ENCODE measurements around the gene MINK1. TPM values are rescaled to one million over a fixed set of nuclear protein-coding genes. Genes with fewer than 3 reads are reported as not detected.

Gene MINK1
- total and polyA plus RNA-seq, 8 donors: 39.6 to 79.3 (median 46.3) TPM

GRCh38 chr17:4945176-4945943 is 112.2 kb downstream of the MINK1 start:
- Histone ChIP-seq H3K27ac (peak overlapping the region in 3 of 4 donors; percentile 3 to 17 (median 15)), H3K4me1 (peaks cover 5 to 34% (median 14%) of the 10 kb centered on the region in 3 donors), H3K27me3 (no peaks in the 10 kb centered on the region), H3K4me3 (peak overlapping the region in 1 of 4 donors; percentile 98), H3K36me3 (peaks cover 0 to 23% (median 0%) of the 10 kb centered on the region in 3 donors), H3K9me3 (no peaks in the 10 kb centered on the region)
- ATAC-seq (peak in 3 of 4 donors; percentile 7 to 24 (median 15)), FAIRE-seq (no peak), DNase-seq (peak; percentile 63 to 81 (median 70))
- WGBS, 2 donors: 53 to 65% methylated on average over 7 of the region's 7 CpGs
- intact Hi-C loops (cut with DNase I): no loop called here
- TF ChIP-seq, protein P1, sequence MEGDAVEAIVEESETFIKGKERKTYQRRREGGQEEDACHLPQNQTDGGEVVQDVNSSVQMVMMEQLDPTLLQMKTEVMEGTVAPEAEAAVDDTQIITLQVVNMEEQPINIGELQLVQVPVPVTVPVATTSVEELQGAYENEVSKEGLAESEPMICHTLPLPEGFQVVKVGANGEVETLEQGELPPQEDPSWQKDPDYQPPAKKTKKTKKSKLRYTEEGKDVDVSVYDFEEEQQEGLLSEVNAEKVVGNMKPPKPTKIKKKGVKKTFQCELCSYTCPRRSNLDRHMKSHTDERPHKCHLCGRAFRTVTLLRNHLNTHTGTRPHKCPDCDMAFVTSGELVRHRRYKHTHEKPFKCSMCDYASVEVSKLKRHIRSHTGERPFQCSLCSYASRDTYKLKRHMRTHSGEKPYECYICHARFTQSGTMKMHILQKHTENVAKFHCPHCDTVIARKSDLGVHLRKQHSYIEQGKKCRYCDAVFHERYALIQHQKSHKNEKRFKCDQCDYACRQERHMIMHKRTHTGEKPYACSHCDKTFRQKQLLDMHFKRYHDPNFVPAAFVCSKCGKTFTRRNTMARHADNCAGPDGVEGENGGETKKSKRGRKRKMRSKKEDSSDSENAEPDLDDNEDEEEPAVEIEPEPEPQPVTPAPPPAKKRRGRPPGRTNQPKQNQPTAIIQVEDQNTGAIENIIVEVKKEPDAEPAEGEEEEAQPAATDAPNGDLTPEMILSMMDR (IDR thresholded peaks at IDR 0.05): no peak

DNA sequence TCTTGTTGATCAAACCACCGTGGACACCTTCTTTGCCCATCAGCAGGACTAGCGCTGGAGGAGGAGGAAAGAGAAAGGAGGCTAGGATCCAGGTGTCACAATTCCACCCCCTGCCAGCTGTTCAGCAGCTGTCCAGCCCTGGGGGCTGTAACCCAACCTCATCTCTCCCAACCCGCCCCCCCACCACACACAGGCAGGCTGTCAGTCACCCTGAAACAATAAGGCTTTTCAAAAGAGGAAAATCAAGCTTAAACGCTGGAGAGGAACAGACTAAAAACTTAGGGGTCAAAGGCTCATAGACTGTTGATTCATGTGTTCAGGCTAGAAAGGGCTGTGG is 112.8 kb downstream of the MINK1 start:
- intact Hi-C loops (cut with DNase I): no loop called here
- Histone ChIP-seq H3K27me3 (no peaks in the 10 kb centered on the region), H3K4me3 (peak overlapping the region in 2 of 4 donors; percentile 98 to 100), H3K9me3 (no peaks in the 10 kb centered on the region), H3K36me3 (peaks cover 0 to 23% (median 0%) of the 10 kb centered on the region in 3 donors), H3K4me1 (peaks cover 5 to 36% (median 14%) of the 10 kb centered on the region in 3 donors), H3K27ac (no peak overlapping the region)
- 27 to 39% methylated on average over 4 of the region's 4 CpGs for WGBS, 2 donors
- ATAC-seq (no peak), FAIRE-seq (no peak), DNase-seq (no peak)
- TF ChIP-seq, protein P1 (IDR thresholded peaks at IDR 0.05): no peak

DNA sequence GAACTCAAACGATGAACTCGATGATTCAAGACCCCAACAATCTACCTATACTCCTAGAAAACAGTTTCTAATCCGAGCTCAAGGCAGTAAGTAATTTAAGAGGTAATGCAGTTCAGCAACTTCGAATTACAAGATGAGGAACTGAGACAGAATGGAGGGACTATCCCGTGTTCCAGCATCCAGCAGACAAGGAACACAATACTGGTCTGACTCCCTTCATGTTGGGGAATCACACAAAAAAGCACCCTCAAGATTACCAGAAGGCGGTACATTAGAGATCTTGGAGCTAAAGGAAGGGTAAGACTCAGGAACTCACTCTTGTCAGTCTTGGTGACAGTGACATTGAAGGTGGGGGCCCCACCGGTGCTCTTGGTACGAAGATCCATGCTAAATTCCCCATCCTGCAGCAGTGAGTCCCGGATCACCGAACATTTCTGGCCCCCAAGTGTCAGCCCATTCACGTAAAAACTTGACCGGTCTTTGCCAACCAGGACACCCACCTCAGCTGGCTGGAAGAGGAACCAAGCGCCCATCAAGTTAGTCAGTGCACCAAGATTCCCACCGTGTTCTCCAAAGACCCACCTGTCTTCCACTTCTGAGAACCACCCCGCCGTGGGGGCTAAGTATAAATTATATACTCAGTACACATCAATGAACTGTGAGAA is 113.3 kb downstream of the MINK1 start:
- H3K4me3 ChIP-seq: peak overlapping the region in 3 of 4 donors; percentile 96 to 100 (median 98)
- H3K9me3 ChIP-seq: no peaks in the 10 kb centered on the region
- intact Hi-C loops (cut with DNase I): no loop called here
- H3K27me3 ChIP-seq: no peaks in the 10 kb centered on the region
- 28 to 38% methylated on average over 16 of the region's 16 CpGs for WGBS, 2 donors
- peak in 1 of 6 donors; percentile 20 for DNase-seq
- FAIRE-seq: no peak
- no peak overlapping the region for H3K27ac ChIP-seq
- TF ChIP-seq, protein P1 (IDR thresholded peaks at IDR 0.05): no peak
- H3K4me1 ChIP-seq: peaks cover under 1 to 31% (median 10%) of the 10 kb centered on the region in 3 donors
- no peak for ATAC-seq
- H3K36me3 ChIP-seq: peaks cover 0 to 23% (median 0%) of the 10 kb centered on the region in 3 donors

DNA sequence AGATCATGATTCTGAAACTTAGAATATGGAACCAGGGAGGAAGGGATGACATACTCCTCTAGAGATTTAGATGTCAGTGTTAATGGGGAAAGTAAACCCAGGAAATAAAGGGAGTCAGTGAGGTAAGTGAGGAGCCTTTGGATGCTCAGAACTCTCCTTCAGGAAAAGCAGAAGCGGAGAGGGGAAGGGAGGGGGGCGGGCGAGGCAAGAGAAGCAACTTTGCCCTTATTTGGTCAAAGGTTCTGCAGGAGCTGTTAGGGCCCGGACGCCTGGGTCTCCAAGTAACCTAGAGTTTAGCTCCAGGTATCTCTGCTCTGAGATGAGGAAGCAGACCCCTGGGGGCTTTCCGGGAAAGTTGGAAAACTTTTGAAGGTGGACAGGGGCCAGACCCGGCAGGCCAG is 113.9 kb downstream of the MINK1 start:
- Histone ChIP-seq H3K36me3 (peaks cover 0 to 23% (median 0%) of the 10 kb centered on the region in 3 donors), H3K27ac (peak overlapping the region; percentile 81 to 99 (median 94)), H3K27me3 (no peaks in the 10 kb centered on the region), H3K4me3 (peak overlapping the region; percentile 94 to 100 (median 97)), H3K9me3 (no peaks in the 10 kb centered on the region), H3K4me1 (peaks cover 0 to 25% (median 6%) of the 10 kb centered on the region in 3 donors)
- ATAC-seq (no peak), FAIRE-seq (no peak), DNase-seq (no peak)
- TF ChIP-seq, protein P1 (IDR thresholded peaks at IDR 0.05): no peak
- intact Hi-C loops (cut with DNase I): no loop called here
- WGBS, 2 donors: 4 to 7% methylated on average over 7 of the region's 7 CpGs

Other genes with a start within 250 kb of the MINK1 start
- gene SMTNL2, start 248.8 kb upstream of the MINK1 start, total RNA-seq: under 1 TPM in 4 of 6 donors, not detected in 2; 0.09 to 0.59 (median 0.18) TPM
- under 1 TPM; 0.27 to 0.42 TPM for gene SMTNL2, start 248.8 kb upstream of the MINK1 start, polyA plus RNA-seq
- not detected for gene ALOX15, start 191.7 kb upstream of the MINK1 start, total RNA-seq
- 1 to 10 TPM in 1 of 2 donors, not detected in 1; 1.1 TPM for gene ALOX15, start 191.7 kb upstream of the MINK1 start, polyA plus RNA-seq
- 10 to 100 TPM; 15.9 to 31.2 (median 21.5) TPM for gene PELP1, start 129.2 kb upstream of the MINK1 start, total RNA-seq
- gene PELP1, start 129.2 kb upstream of the MINK1 start, polyA plus RNA-seq: 10 to 100 TPM; 34.6 to 38.0 TPM
- gene ARRB2, start 122.7 kb upstream of the MINK1 start, total RNA-seq: 10 to 100 TPM; 11.2 to 49.6 (median 15.1) TPM
- gene ARRB2, start 122.7 kb upstream of the MINK1 start, polyA plus RNA-seq: 10 to 100 TPM; 21.3 to 22.2 TPM
- gene MED11, start 101.9 kb upstream of the MINK1 start, total RNA-seq: 10 to 100 TPM in 4 of 6 donors, 1 to 10 TPM in 2; 8.6 to 11.6 (median 10.7) TPM
- gene MED11, start 101.9 kb upstream of the MINK1 start, polyA plus RNA-seq: 10 to 100 TPM; 26.0 to 31.1 TPM
- gene ZMYND15, start 93.5 kb upstream of the MINK1 start, total RNA-seq: 1 to 10 TPM in 2 of 6 donors, under 1 TPM in 4; 0.39 to 3.2 (median 0.69) TPM
- 1 to 10 TPM; 1.6 to 3.0 TPM for gene ZMYND15, start 93.5 kb upstream of the MINK1 start, polyA plus RNA-seq
- gene CXCL16, start 93.4 kb upstream of the MINK1 start, total RNA-seq: 10 to 100 TPM in 3 of 6 donors, 1 to 10 TPM in 3; 7.6 to 55.6 (median 10.0) TPM
- gene CXCL16, start 93.4 kb upstream of the MINK1 start, polyA plus RNA-seq: 10 to 100 TPM in 1 of 2 donors, 1 to 10 TPM in 1; 7.9 to 12.9 TPM
- gene TM4SF5, start 61.5 kb upstream of the MINK1 start, total RNA-seq: 1 to 10 TPM in 1 of 6 donors, under 1 TPM in 3, not detected in 2; 0.31 to 1.2 (median 0.61) TPM
- gene TM4SF5, start 61.5 kb upstream of the MINK1 start, polyA plus RNA-seq: under 1 TPM; 0.46 to 0.77 TPM
- gene VMO1, start 47.0 kb upstream of the MINK1 start, total RNA-seq: 1 to 10 TPM in 3 of 6 donors, under 1 TPM in 2, not detected in 1; 0.28 to 2.2 (median 1.2) TPM
- 1 to 10 TPM in 1 of 2 donors, under 1 TPM in 1; 0.87 to 1.6 TPM for gene VMO1, start 47.0 kb upstream of the MINK1 start, polyA plus RNA-seq
- under 1 TPM in 1 of 6 donors, not detected in 5; 0.39 TPM for gene GLTPD2, start 44.4 kb upstream of the MINK1 start, total RNA-seq
- gene GLTPD2, start 44.4 kb upstream of the MINK1 start, polyA plus RNA-seq: under 1 TPM in 1 of 2 donors, not detected in 1; 0.23 TPM
- 10 to 100 TPM; 31.3 to 55.4 (median 46.1) TPM for gene PSMB6, start 37.2 kb upstream of the MINK1 start, total RNA-seq
- gene PSMB6, start 37.2 kb upstream of the MINK1 start, polyA plus RNA-seq: 100 to 1,000 TPM in 1 of 2 donors, 10 to 100 TPM in 1; 53.1 to 103 TPM
- 10 to 100 TPM; 11.7 to 26.1 (median 17.9) TPM for gene PLD2, start 26.2 kb upstream of the MINK1 start, total RNA-seq
- gene PLD2, start 26.2 kb upstream of the MINK1 start, polyA plus RNA-seq: 10 to 100 TPM; 24.5 to 25.8 TPM
- 1 to 10 TPM; 2.8 to 6.9 (median 3.1) TPM for gene C17orf107, start 66.2 kb downstream of the MINK1 start, total RNA-seq
- gene C17orf107, start 66.2 kb downstream of the MINK1 start, polyA plus RNA-seq: 1 to 10 TPM; 1.9 to 2.7 TPM
- gene CHRNE, start 69.8 kb downstream of the MINK1 start, total RNA-seq: 1 to 10 TPM in 5 of 6 donors, under 1 TPM in 1; 0.76 to 2.0 (median 1.5) TPM
- gene CHRNE, start 69.8 kb downstream of the MINK1 start, polyA plus RNA-seq: 1 to 10 TPM in 1 of 2 donors, under 1 TPM in 1; 0.77 to 1.1 TPM
- under 1 TPM in 3 of 6 donors, not detected in 3; 0.06 to 0.37 (median 0.15) TPM for gene GP1BA, start 98.9 kb downstream of the MINK1 start, total RNA-seq
- under 1 TPM in 1 of 2 donors, not detected in 1; 0.11 TPM for gene GP1BA, start 98.9 kb downstream of the MINK1 start, polyA plus RNA-seq
- 10 to 100 TPM; 10.9 to 23.3 (median 21.4) TPM for gene SLC25A11, start 106.7 kb downstream of the MINK1 start, total RNA-seq
- gene SLC25A11, start 106.7 kb downstream of the MINK1 start, polyA plus RNA-seq: 10 to 100 TPM; 20.6 to 25.5 TPM
- 10 to 100 TPM; 40.8 to 64.5 (median 46.7) TPM for gene RNF167, start 106.9 kb downstream of the MINK1 start, total RNA-seq
- gene RNF167, start 106.9 kb downstream of the MINK1 start, polyA plus RNA-seq: 100 to 1,000 TPM; 102 to 118 TPM
- gene PFN1, start 115.2 kb downstream of the MINK1 start, total RNA-seq: 100 to 1,000 TPM in 4 of 6 donors, 10 to 100 TPM in 2; 63.6 to 195 (median 125) TPM
- 100 to 1,000 TPM; 148 to 162 TPM for gene PFN1, start 115.2 kb downstream of the MINK1 start, polyA plus RNA-seq
- 1 to 10 TPM; 1.5 to 6.3 (median 2.5) TPM for gene ENO3, start 117.8 kb downstream of the MINK1 start, total RNA-seq
- 10 to 100 TPM; 17.0 to 20.3 TPM for gene ENO3, start 117.8 kb downstream of the MINK1 start, polyA plus RNA-seq
- 10 to 100 TPM; 15.8 to 31.7 (median 23.8) TPM for gene SPAG7, start 134.5 kb downstream of the MINK1 start, total RNA-seq
- gene SPAG7, start 134.5 kb downstream of the MINK1 start, polyA plus RNA-seq: 10 to 100 TPM; 40.3 to 58.4 TPM
- 10 to 100 TPM; 13.6 to 28.0 (median 19.8) TPM for gene CAMTA2, start 154.3 kb downstream of the MINK1 start, total RNA-seq
- gene CAMTA2, start 154.3 kb downstream of the MINK1 start, polyA plus RNA-seq: 10 to 100 TPM; 68.1 to 86.3 TPM
- gene INCA1, start 164.2 kb downstream of the MINK1 start, total RNA-seq: under 1 TPM; 0.28 to 0.81 (median 0.34) TPM
- 1 to 10 TPM; 1.8 to 2.4 TPM for gene INCA1, start 164.2 kb downstream of the MINK1 start, polyA plus RNA-seq
- gene KIF1C, start 164.6 kb downstream of the MINK1 start, total RNA-seq: 100 to 1,000 TPM in 1 of 6 donors, 10 to 100 TPM in 5; 72.8 to 103 (median 78.7) TPM
- 10 to 100 TPM; 22.3 to 41.6 TPM for gene KIF1C, start 164.6 kb downstream of the MINK1 start, polyA plus RNA-seq
- gene SLC52A1, start 202.1 kb downstream of the MINK1 start, total RNA-seq: not detected
- gene SLC52A1, start 202.1 kb downstream of the MINK1 start, polyA plus RNA-seq: under 1 TPM in 1 of 2 donors, not detected in 1; 0.08 TPM
- gene ZFP3, start 245.1 kb downstream of the MINK1 start, total RNA-seq: 1 to 10 TPM; 2.7 to 5.2 (median 3.5) TPM
- 1 to 10 TPM; 1.9 to 3.2 TPM for gene ZFP3, start 245.1 kb downstream of the MINK1 start, polyA plus RNA-seq

Measured in pancreas (tissue), 10 donors.